GM12801 (cell line): Measurements from ENCODE around the gene MRM3.

Experiments
- CTCF ChIP-seq: IDR thresholded peaks from one replicate; pipeline ENCODE4 v1.5.1; 2011; ENCODE audit warnings: control low read depth; ENCODE audit not compliant: insufficient read length; ENCODE audit errors: extremely low read depth

Gene MRM3

GRCh38 chr17:791829-792228 lies 9.7 kb downstream of the MRM3 start:
- TF ChIP-seq CTCF = no peak

- TF ChIP-seq CTCF = no peak
These were observed 10.1 kb downstream of the MRM3 start for GRCh38 chr17:792277-792676.

GRCh38 chr17:794876-795275 lies 12.7 kb downstream of the MRM3 start:
- TF ChIP-seq CTCF = no peak

- no peak for TF ChIP-seq CTCF
These were observed 13.1 kb downstream of the MRM3 start for GRCh38 chr17:795276-795675.

GRCh38 chr17:795721-796120 lies 13.6 kb downstream of the MRM3 start:
- TF ChIP-seq CTCF = no peak

- no peak for TF ChIP-seq CTCF
These were observed 14.5 kb downstream of the MRM3 start for GRCh38 chr17:796609-797008.

GRCh38 chr17:797236-797840 lies 15.2 kb downstream of the MRM3 start:
- no peak for TF ChIP-seq CTCF

GRCh38 chr17:798246-798645 lies 16.1 kb downstream of the MRM3 start:
- TF ChIP-seq CTCF = no peak
